CD8-positive, alpha-beta memory T cell (primary cell): ENCODE results near the gene PLCD1. TPM values are rescaled to one million over a fixed set of nuclear protein-coding genes. Genes with fewer than 3 reads are reported as not detected.
"Not testable (repeated sequence)": the region's sequence is repeated elsewhere in the genome, so short reads cannot be mapped to it uniquely, and the experiment has no call there.

Experiments
- CTCF ChIA-PET: fragments of 350-600 bp; sonication (Branson Sonifier 250); formaldehyde crosslinking; loops from one replicate; lab custom pipeline; 2021; ENCODE audit warnings: antibody characterized with exemption; lab: Charles Lee
- POLR2A ChIA-PET: fragments of 350-600 bp; sonication (Branson Sonifier 250); formaldehyde crosslinking; loops from one replicate; lab custom pipeline; 2021; ENCODE audit warnings: antibody characterized with exemption; lab: Charles Lee
- DNase-seq, 5 donors: peaks; one replicate each; pipeline versions ENCODE4 v3.0.0 to v3.0.0-alpha.2; 2020 to 2022; ENCODE audit warnings: mixed read lengths in 1 of 5
- H3K27ac ChIP-seq: one replicate; pipeline ENCODE4 v1.7.0; 2013; ENCODE audit warnings: low read depth, mild to moderate bottlenecking, low read length, moderate library complexity
- H3K27me3 ChIP-seq: 2 replicates; pipeline ENCODE4 v1.7.0; 2013; ENCODE audit warnings: low read length, mild to moderate bottlenecking; ENCODE audit not compliant: insufficient read depth, poor library complexity, severe bottlenecking
- H3K36me3 ChIP-seq: 2 replicates; pipeline ENCODE4 v1.7.0; 2013; ENCODE audit warnings: mild to moderate bottlenecking, low read length, moderate library complexity; ENCODE audit not compliant: insufficient read depth
- H3K4me1 ChIP-seq: 2 replicates; pipeline ENCODE4 v1.7.0; 2013; ENCODE audit warnings: mild to moderate bottlenecking, low read length, moderate library complexity; ENCODE audit not compliant: insufficient read depth
- H3K4me3 ChIP-seq: 2 replicates; pipeline ENCODE4 v1.7.0; 2013; ENCODE audit warnings: mild to moderate bottlenecking, low read length
- H3K9me3 ChIP-seq: 2 replicates; pipeline ENCODE4 v1.7.0; 2013; ENCODE audit warnings: mild to moderate bottlenecking, low read length
- H3K27ac Mint-ChIP-seq, 8 donors: one replicate each; pipeline ENCODE4 v1.8.0; 2020 to 2021; ENCODE audit warnings: mixed read lengths in 8 of 8, mild to moderate bottlenecking in 6 of 8, inconsistent platforms in 3 of 8, moderate library complexity in 3 of 8
- H3K27me3 Mint-ChIP-seq, 2 donors: one replicate each; pipeline ENCODE4 v1.8.0; 2020 to 2021; ENCODE audit warnings: mixed read lengths in 2 of 2, mild to moderate bottlenecking in 1 of 2, moderate library complexity in 1 of 2
- H3K36me3 Mint-ChIP-seq, 3 donors: one replicate each; pipeline ENCODE4 v1.8.0; 2020 to 2021; ENCODE audit warnings: mixed read lengths in 3 of 3, inconsistent platforms in 1 of 3, mild to moderate bottlenecking in 1 of 3
- H3K4me1 Mint-ChIP-seq, 3 donors: one replicate each; pipeline ENCODE4 v1.8.0; 2020 to 2021; ENCODE audit warnings: mixed read lengths in 3 of 3, inconsistent platforms in 1 of 3, mild to moderate bottlenecking in 1 of 3
- H3K4me3 Mint-ChIP-seq, 7 donors: one replicate each; pipeline ENCODE4 v1.8.0; 2020 to 2021; ENCODE audit warnings: mixed read lengths in 7 of 7, mild to moderate bottlenecking in 6 of 7, moderate library complexity in 4 of 7, inconsistent platforms in 2 of 7
- H3K9me3 Mint-ChIP-seq, 5 donors: one replicate each; pipeline ENCODE4 v1.8.0; 2020 to 2022; ENCODE audit warnings: mixed read lengths in 5 of 5, mild to moderate bottlenecking in 3 of 5, moderate library complexity in 2 of 5, inconsistent platforms in 1 of 5
- polyA plus RNA-seq: library from polyadenylated mRNA; unstranded; fragments of 300-500 nt; fragmentation: Illumina TruSeq; gene quantifications from one replicate; pipeline ENCODE4 v1.2.3, GENCODE V29; 2021
- total RNA-seq, 2 experiments: library from RNA; stranded (reverse); gene quantifications; one replicate each; pipeline ENCODE4 v1.2.3, GENCODE V29; 2021

PLCD1 gene
- total and polyA plus RNA-seq, 3 experiments from 2014 or later = 12.8 to 36.4 (median 18.5) TPM

- Histone ChIP-seq H3K4me1 (no peaks in the 10 kb centered on the region), H3K4me3 (no peak overlapping the region), H3K27ac (no peak overlapping the region), H3K36me3 (no peaks in the 10 kb centered on the region), H3K27me3 (no peaks in the 10 kb centered on the region), H3K9me3 (no peaks in the 10 kb centered on the region)
- no peak overlapping the region for H3K4me3 Mint-ChIP-seq
- H3K36me3 Mint-ChIP-seq = peaks cover 0 to 17% (median 9%) of the 10 kb centered on the region in 3 donors
- H3K27me3 Mint-ChIP-seq = peaks cover 0 to 2% of the 10 kb centered on the region in 2 donors
- ChIA-PET CTCF (no interaction called here), POLR2A (no interaction called here)
- no peaks in the 10 kb centered on the region for H3K9me3 Mint-ChIP-seq
- no peak overlapping the region for H3K27ac Mint-ChIP-seq
- DNase-seq = no peak
- H3K4me1 Mint-ChIP-seq = no peaks in the 10 kb centered on the region
Observed at GRCh38 chr3:38054499-38055001, 25.1 kb upstream of the PLCD1 start.

- H3K4me3 Mint-ChIP-seq, CTCF ChIA-PET, H3K27me3 ChIP-seq, POLR2A ChIA-PET, H3K9me3 Mint-ChIP-seq, H3K27ac Mint-ChIP-seq, H3K36me3 ChIP-seq, H3K4me3 ChIP-seq, H3K9me3 ChIP-seq, H3K4me1 ChIP-seq, H3K27me3 Mint-ChIP-seq, H3K4me1 Mint-ChIP-seq, DNase-seq, H3K27ac ChIP-seq: not testable (repeated sequence)
- H3K36me3 Mint-ChIP-seq = peaks cover 5 to 17% (median 12%) of the 10 kb centered on the region in 3 donors
Observed at GRCh38 chr3:38053813-38054498, 24.5 kb upstream of the PLCD1 start.

- H3K36me3 ChIP-seq, H3K4me1 Mint-ChIP-seq, H3K27ac ChIP-seq, H3K9me3 Mint-ChIP-seq, H3K4me3 ChIP-seq, H3K27ac Mint-ChIP-seq, CTCF ChIA-PET, H3K9me3 ChIP-seq, H3K27me3 Mint-ChIP-seq, POLR2A ChIA-PET, H3K4me3 Mint-ChIP-seq, H3K27me3 ChIP-seq, H3K4me1 ChIP-seq, DNase-seq: not testable (repeated sequence)
- peaks cover 5 to 17% (median 12%) of the 10 kb centered on the region in 3 donors for H3K36me3 Mint-ChIP-seq
Observed at GRCh38 chr3:38053286-38053685, 23.8 kb upstream of the PLCD1 start.

GRCh38 chr3:38051131-38051530, 21.7 kb upstream of the PLCD1 start:
- Histone ChIP-seq H3K27me3 (no peaks in the 10 kb centered on the region), H3K27ac (no peak overlapping the region), H3K4me3 (no peak overlapping the region), H3K9me3 (no peaks in the 10 kb centered on the region), H3K36me3 (no peaks in the 10 kb centered on the region), H3K4me1 (no peaks in the 10 kb centered on the region)
- Mint-ChIP-seq H3K4me1 (no peaks in the 10 kb centered on the region), H3K4me3 (no peak overlapping the region), H3K27ac (peak overlapping the region in 1 of 8 donors; percentile 35), H3K27me3 (peaks cover 0 to 2% of the 10 kb centered on the region in 2 donors), H3K9me3 (no peaks in the 10 kb centered on the region), H3K36me3 (peaks cover 7 to 21% (median 17%) of the 10 kb centered on the region in 3 donors)
- ChIA-PET POLR2A (no interaction called here), CTCF (no interaction called here)
- no peak for DNase-seq

- Mint-ChIP-seq H3K27ac (no peak overlapping the region), H3K4me3 (no peak overlapping the region), H3K36me3 (peaks cover 10 to 28% (median 17%) of the 10 kb centered on the region in 3 donors), H3K27me3 (peaks cover 0 to 2% of the 10 kb centered on the region in 2 donors), H3K4me1 (no peaks in the 10 kb centered on the region), H3K9me3 (no peaks in the 10 kb centered on the region)
- no peaks in the 10 kb centered on the region for H3K27me3 ChIP-seq
- POLR2A ChIA-PET = no interaction called here
- DNase-seq = no peak
- no peaks in the 10 kb centered on the region for H3K4me1 ChIP-seq
- no peak overlapping the region for H3K4me3 ChIP-seq
- CTCF ChIA-PET = no interaction called here
- no peaks in the 10 kb centered on the region for H3K36me3 ChIP-seq
- H3K27ac ChIP-seq = no peak overlapping the region
- no peaks in the 10 kb centered on the region for H3K9me3 ChIP-seq
Observed at GRCh38 chr3:38049358-38050126, 20.1 kb upstream of the PLCD1 start.

- Histone ChIP-seq H3K4me3 (no peak overlapping the region), H3K36me3 (no peaks in the 10 kb centered on the region), H3K4me1 (no peaks in the 10 kb centered on the region), H3K9me3 (no peaks in the 10 kb centered on the region), H3K27me3 (no peaks in the 10 kb centered on the region), H3K27ac (no peak overlapping the region)
- Mint-ChIP-seq H3K27ac (no peak overlapping the region), H3K4me3 (no peak overlapping the region), H3K36me3 (peaks cover 10 to 30% (median 14%) of the 10 kb centered on the region in 3 donors), H3K9me3 (no peaks in the 10 kb centered on the region), H3K27me3 (peaks cover 0 to 3% of the 10 kb centered on the region in 2 donors), H3K4me1 (peaks cover 0 to under 1% (median 0%) of the 10 kb centered on the region in 3 donors)
- CTCF ChIA-PET = no interaction called here
- POLR2A ChIA-PET = no interaction called here
- no peak for DNase-seq
Observed at GRCh38 chr3:38047896-38048295, 18.5 kb upstream of the PLCD1 start.

- POLR2A ChIA-PET = no interaction called here
- Mint-ChIP-seq H3K4me1 (peaks cover 0 to 3% (median 0%) of the 10 kb centered on the region in 3 donors), H3K9me3 (no peaks in the 10 kb centered on the region), H3K27ac (no peak overlapping the region), H3K4me3 (no peak overlapping the region), H3K36me3 (peaks cover 9 to 29% (median 10%) of the 10 kb centered on the region in 3 donors), H3K27me3 (peaks cover 0 to 3% of the 10 kb centered on the region in 2 donors)
- H3K9me3 ChIP-seq = no peaks in the 10 kb centered on the region
- no peak overlapping the region for H3K4me3 ChIP-seq
- H3K4me1 ChIP-seq = no peaks in the 10 kb centered on the region
- no peaks in the 10 kb centered on the region for H3K27me3 ChIP-seq
- H3K27ac ChIP-seq = no peak overlapping the region
- CTCF ChIA-PET = no interaction called here
- H3K36me3 ChIP-seq = no peaks in the 10 kb centered on the region
- no peak for DNase-seq
Observed at GRCh38 chr3:38046821-38047220, 17.4 kb upstream of the PLCD1 start.

GRCh38 chr3:38046027-38046426, 16.6 kb upstream of the PLCD1 start:
- Histone ChIP-seq H3K27ac (no peak overlapping the region), H3K4me1 (no peaks in the 10 kb centered on the region), H3K36me3 (no peaks in the 10 kb centered on the region), H3K9me3 (no peaks in the 10 kb centered on the region), H3K4me3 (no peak overlapping the region), H3K27me3 (no peaks in the 10 kb centered on the region)
- ChIA-PET CTCF (no interaction called here), POLR2A (no interaction called here)
- Mint-ChIP-seq H3K27ac (no peak overlapping the region), H3K27me3 (peaks cover 0 to 3% of the 10 kb centered on the region in 2 donors), H3K4me1 (peaks cover 0 to 3% (median 0%) of the 10 kb centered on the region in 3 donors), H3K4me3 (no peak overlapping the region), H3K36me3 (peaks cover 3 to 26% (median 10%) of the 10 kb centered on the region in 3 donors), H3K9me3 (no peaks in the 10 kb centered on the region)
- no peak for DNase-seq
